Lower leg skin (tissue), 3 donors: ENCODE measurements around the gene RPH3AL.

Experiments
- POLR2A ChIP-seq, 2 donors: fragments of 450-650 bp; IDR thresholded peaks; one replicate each; pipeline ENCODE4 v1.6.1; 2016 to 2017; ENCODE audit warnings: antibody characterized with exemption in 2 of 2, mild to moderate bottlenecking in 1 of 2, moderate library complexity in 1 of 2
- TF ChIP-seq, protein P1 (sequence below), 3 donors: fragments of 450-650 bp; IDR thresholded peaks; one replicate each; pipeline ENCODE4 v1.5.1; 2016; ENCODE audit warnings: antibody characterized with exemption in 3 of 3, mild to moderate bottlenecking in 3 of 3, moderate library complexity in 2 of 3

- TF ChIP-seq, protein P1, sequence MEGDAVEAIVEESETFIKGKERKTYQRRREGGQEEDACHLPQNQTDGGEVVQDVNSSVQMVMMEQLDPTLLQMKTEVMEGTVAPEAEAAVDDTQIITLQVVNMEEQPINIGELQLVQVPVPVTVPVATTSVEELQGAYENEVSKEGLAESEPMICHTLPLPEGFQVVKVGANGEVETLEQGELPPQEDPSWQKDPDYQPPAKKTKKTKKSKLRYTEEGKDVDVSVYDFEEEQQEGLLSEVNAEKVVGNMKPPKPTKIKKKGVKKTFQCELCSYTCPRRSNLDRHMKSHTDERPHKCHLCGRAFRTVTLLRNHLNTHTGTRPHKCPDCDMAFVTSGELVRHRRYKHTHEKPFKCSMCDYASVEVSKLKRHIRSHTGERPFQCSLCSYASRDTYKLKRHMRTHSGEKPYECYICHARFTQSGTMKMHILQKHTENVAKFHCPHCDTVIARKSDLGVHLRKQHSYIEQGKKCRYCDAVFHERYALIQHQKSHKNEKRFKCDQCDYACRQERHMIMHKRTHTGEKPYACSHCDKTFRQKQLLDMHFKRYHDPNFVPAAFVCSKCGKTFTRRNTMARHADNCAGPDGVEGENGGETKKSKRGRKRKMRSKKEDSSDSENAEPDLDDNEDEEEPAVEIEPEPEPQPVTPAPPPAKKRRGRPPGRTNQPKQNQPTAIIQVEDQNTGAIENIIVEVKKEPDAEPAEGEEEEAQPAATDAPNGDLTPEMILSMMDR (IDR thresholded peaks at IDR 0.05): no peak
- no peak for TF ChIP-seq POLR2A (IDR thresholded peaks at IDR 0.05)
Measured at GRCh38 chr17:336110-337021, 16.2 kb downstream of the RPH3AL start.
